ENCODE measurements around the gene NOTCH2.

The NOTCH2 gene

DNA sequence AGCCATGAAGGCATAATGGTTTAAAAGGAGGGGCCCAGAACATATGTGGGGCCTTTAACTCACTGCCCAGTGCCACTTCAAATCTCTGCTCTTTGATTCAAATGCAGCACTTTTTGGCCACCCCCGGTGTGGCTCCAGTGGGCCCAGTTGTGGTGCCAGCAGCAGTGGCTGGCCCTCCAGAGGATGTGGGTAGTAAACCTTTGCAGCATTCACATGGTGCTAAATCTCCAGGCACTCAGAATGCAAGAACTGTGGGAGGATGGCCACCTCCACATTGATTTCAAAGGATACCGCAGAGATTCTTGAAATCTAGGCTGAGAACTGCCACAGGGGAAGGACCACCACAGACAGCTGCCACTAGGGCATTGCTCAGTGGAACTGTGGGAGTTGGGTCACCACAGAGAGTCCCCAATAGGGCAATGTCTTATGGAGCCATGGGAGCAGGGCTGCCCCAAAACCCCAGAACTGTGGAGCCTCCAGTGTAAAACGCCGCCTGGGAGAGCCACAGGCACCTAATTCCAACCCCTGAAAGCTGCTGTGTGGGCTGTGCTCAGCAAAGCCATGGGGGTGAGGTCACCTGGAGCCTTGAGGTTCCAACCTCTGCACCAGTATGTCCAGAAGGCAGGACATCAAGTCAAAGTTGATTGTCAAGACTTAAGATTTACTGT is 166.6 kb downstream of the NOTCH2 start:
- no peak for DNase-seq

DNA sequence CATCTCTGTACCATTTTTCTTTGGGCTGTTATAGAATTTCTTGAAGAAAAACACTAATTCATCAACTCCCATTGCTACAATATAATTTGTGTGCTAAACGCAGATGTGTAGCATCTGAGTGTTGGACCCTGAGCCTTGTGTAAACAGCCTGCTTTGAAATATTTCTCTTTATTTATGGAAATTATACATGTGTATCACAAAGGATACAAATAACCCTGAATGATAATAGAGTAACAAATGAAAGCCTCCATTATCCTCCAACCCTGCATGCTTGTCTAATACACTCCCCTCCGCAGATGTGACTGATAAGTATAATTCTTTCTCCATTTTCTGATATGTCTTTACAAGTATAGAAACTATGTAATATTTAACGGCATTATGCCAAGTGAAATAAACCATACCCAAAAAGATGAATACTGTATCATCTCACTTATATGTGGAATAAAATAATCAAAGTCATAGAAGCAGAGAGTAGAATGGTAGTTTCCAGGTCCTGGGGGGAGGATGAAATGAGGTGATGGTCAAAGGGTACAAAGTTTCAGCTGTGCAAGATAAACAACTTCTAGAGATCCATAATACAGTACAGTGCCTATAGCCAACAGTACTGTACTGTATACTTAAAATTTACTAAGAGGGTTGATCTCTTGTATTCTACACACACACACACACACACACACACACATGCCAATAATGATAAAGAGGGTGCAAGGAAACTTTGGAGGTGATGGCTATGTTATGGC is 170.3 kb downstream of the NOTCH2 start:
- DNase-seq: no peak

DNA sequence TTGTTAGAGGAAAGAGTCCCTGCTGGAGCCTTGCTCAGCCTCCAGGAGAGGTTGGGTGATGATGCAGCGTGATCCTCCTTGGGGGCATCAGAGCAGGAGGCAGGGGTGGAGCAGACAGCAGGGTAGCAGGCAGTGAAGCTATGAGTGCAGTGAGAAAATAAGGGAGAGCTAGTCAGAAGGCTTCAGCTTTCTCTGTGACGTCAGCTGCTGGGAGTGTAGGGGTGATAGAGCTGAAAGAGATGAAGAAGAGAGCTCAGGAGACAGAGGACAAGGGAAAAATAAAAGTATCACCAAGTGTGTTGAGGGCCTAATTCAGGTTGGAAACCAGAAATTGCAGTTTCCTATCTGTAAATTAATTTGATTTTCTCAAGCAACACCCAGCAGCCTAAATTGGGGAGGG is 170.9 kb downstream of the NOTCH2 start:
- DNase-seq: no peak

DNA sequence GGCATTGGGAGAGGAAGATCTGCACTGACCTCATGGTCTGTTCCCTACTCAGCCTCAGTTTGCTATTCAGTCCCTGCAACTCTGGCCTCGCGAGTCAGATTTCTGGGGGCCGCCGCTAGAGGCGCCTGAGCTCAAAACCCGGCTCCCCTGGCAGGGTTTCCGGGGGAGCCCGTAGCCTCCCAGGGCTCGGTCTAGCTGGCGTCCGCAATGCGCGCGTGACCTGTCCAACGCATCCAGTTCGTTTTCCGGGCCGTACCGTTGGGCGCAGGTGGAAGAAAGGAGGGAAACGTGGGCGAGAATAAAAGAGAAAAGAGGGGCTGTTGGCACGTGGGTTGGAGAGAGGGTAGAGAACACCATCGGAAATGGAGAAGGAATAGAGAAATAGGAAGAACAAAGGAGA is 173.2 kb downstream of the NOTCH2 start, which contains the start of gene ADAM30:
Gene ADAM30 (minus strand): TSS at position 213 of the 400 bp plus-strand sequence. CDS start 179 bp downstream, at position 34.
- no peak for DNase-seq

DNA sequence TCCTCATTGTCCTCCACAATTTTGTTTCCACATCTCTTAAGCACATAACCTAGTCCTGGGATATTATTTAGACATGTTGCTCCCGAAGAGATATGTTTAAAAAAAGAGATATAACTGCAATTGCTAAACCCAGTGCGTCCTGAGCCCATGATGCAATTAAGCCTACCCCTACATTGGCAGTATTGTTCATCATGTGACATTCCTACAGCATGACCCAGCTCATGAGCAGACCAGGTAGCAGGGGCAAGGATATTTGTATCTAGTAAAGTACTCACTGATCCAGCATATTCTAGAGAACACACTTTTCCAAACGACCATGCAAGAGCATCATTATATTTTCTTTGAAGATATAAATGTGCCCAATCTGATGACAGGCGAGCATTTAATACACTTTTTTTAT is 174.4 kb downstream of the NOTCH2 start:
- no peak for DNase-seq

DNA sequence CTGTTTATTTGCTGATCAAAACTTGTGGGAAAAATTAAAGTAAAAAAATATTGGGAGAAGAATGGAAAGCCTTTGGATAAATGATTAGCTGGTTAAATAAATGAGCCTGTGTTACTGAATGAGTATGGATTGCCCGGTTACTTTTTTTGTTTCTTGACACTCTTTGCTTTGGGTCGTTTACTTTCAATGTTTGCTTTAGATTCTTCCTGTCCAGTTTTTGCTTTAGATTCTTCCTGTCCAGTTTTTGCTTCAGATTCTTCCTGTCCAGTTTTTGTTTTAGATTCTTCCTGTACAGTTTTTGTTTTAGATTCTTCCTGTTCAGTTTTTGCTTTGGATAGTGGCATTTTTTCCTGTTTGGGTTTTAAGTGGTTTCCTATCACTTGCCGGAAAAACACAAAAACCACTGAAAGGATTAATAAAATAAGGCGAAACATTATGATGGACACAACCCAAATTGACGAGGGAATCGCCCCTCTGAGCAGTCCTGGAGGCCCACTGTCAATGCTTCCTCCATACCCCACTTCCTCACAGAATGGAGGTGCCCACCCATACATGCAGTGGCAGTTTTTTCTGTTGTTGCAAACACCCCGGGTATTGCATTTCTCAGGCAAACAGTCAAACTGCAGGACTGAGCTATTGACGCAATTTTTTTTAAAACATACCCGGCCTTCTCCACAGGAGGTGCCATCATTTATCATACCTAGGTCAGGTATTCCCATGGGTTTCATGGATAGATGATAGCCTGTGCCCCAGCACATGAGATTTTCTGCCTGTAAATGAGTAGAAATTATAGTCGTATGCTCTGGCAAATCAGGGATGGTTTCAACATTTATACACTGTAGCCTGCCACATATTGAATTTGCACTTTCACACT is 175.4 kb downstream of the NOTCH2 start:
- DNase-seq: no peak

DNA sequence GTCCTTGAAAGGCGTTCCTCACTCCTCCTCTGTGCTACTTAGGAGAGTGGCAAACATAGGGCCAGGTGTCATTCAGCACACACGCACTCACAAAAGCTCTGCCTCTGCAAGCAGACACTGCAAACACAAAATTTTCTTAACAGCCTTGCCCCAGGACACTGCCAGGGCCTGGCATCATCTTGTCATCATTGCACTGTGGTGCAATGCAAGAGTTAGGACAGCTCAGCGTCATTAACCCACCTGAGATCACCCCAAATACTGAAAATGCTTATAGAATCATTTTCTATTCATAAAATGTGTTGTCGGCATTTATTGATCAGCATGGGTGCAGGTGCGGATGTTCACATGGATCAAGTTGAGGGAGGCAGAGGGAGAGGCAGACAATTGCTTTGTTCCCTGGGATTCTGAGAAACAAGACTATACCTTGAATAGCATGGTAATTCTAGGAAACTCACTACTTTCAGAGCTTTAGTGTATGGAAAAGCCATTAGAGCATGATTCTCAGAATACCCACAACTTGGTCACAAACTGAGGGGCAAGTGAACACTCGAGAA is 176.1 kb downstream of the NOTCH2 start:
- no peak for DNase-seq

DNA sequence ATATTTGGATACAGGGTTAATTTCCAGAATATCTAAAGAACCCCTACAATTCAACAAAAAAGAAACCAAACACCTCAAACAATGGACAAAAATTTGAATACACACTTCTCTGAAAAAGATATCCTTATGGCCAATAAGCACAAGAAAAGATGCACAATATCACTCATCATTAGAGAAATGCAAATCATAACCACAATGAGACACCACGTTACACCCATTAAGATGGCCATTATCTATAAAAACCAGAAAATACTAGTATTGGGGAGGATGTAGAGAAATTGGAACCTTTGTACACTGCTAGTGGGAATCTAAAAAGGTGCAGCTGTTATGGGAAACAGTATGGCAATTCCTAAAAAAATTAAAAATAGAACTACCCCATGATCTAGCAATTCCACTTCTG is 178.1 kb downstream of the NOTCH2 start:
- DNase-seq: no peak

DNA sequence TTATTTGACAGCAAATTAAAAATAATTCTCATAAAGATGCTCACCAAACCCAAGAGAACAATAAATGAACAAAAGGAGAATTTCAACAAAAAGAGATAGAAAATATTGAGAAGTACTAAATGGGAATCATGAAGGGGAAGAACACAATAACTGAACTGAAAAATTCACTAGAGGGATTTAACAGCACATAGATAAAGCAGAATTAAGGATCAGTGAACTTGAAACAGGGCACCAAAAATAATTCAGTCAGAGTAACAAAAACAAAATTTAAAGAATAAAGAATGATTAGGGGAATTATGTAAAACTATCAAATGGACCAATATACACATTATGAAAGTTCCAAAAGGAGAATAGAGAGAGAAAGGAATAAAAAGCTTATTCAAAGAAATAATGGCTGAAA is 181.0 kb downstream of the NOTCH2 start:
- DNase-seq: no peak

DNA sequence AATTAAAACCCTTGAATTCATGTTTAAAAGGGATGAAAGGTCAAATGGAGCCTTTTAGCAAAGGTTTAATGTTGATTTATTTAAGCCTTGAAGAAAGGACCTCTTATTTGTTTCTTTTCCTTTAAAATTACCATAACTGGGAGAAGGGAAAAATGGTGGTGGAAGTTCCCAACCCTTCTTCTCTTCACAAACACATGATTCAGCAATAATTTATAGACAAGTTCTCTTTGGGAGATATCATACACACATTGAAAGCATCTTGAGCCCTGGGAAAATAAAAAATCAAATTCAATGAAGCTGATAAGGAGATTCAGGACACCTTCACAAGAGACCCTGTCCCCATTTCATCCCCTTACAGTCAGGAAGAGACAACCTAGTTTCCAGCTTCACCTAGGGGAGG is 182.0 kb downstream of the NOTCH2 start:
- no peak for DNase-seq

DNA sequence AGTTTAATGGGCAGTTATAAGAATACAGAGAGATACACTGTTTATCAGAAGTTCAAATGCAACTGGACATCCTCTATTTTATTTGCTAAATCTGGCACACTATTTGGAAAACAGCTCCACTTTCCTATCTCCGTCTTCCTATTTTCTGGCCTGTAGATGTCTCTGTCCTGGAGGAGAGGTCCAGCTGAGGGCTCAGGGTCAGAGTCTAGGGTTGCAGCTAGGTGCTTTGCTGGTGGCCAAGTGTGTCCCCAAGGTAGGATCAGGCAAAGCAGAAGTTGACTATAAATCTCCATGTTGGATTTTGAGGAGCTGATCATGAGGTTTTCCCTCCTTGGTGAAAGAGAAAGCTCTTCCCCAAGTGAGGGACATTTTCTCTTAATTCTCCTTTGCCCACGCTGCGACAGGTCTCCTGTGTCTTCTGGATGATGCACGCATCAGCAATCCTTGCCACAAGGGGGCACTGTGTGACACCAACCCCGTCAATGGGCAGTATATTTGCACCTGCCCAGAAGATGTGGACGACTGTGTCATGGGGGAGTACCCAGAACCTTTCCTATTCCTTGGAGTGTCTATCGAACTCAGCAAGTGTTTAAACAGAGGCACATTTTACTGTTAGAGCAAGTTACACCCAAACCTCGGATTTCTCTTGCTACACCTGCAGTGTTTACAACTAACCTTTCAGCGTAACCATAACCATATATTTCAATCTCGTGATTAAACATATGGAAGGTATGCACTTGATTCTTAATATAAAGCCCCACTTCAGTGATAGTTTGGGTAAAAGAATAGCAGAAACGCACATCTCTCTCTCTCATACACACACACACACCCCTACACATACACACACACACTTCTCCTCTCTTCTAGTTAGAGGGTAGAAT is 183.3 kb downstream of the NOTCH2 start:
- peak; percentile 1 to 18 (median 10) for DNase-seq

DNA sequence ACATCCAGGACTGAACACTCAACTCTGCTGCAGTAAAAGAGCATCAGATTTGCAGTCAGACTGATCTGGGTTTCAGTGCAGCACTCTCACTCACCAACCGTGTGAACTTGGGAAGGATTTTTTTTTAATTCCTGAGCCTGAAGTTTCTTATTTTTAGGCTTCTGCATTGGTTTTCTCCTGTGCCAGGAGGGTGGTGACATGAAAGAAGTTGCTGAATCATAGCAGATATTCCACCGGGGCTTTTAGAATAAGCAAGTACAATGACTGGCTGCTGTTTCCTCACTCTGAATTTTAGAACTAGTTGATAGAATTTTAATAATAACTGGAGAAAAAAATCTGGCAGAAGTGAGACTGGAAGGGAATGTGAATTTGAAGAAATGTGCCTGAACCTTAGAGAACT is 184.8 kb downstream of the NOTCH2 start:
- DNase-seq: no peak

DNA sequence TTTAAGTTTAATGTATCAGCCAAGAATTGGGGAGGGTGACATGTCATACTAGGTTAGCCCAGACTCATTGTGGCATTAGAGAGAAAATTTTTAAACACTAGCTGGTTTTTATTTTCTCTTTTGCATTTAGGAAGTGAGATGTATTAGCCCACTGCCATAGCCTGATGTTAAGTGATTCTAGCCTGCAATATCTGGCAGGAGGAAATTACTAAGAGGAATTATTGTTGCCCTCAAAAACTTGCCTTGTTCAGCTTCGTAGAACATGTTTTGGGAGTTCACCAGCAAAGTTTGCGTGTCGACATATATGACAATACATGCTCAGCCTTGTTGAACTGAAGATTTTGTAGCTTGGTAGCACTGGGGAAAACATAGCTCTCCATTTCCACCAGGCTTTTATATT is 185.6 kb downstream of the NOTCH2 start:
- DNase-seq: no peak

DNA sequence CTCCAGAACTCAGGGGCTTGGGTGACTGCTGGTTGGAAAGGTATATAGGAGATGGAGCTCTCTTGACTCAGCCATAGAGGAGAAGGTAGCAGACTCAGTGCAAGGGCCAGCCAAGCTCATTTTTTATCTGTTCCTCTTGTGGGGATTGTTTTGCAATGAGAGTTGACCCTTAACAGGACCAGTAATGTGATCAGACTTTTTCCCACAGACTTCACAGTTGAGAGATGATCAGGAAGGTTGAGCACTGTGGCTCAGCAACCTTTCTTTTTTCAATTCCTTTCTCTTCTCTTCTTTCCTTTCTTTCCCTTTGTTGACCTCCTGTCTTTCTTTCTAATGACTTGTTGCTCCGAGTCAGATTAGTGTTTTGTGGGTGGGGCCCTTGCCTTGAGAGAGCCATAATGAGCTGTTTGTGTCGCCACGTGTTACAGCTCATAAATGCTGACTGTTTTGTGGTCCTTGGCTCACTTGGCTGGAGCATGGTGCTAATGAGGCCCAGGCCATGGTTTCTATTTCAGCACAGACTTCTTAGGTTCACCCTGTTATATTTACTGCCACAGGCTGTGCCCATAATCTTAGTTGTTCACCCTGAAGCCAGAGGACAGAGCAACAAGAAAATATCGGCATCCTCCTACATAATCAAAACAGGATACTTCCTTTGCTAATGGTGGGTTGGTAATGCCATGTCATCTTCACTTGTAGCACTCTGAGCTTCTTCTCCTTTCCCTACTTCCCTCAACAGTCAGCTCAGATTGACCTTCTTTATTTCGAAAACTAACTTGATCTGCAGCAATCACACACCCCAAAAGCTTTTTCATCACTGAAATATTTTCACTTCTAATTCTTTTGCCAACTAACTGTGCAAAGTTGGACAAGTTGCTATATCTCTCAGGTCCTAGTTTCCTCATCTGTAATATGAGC is 187.1 kb downstream of the NOTCH2 start:
- DNase-seq: no peak

DNA sequence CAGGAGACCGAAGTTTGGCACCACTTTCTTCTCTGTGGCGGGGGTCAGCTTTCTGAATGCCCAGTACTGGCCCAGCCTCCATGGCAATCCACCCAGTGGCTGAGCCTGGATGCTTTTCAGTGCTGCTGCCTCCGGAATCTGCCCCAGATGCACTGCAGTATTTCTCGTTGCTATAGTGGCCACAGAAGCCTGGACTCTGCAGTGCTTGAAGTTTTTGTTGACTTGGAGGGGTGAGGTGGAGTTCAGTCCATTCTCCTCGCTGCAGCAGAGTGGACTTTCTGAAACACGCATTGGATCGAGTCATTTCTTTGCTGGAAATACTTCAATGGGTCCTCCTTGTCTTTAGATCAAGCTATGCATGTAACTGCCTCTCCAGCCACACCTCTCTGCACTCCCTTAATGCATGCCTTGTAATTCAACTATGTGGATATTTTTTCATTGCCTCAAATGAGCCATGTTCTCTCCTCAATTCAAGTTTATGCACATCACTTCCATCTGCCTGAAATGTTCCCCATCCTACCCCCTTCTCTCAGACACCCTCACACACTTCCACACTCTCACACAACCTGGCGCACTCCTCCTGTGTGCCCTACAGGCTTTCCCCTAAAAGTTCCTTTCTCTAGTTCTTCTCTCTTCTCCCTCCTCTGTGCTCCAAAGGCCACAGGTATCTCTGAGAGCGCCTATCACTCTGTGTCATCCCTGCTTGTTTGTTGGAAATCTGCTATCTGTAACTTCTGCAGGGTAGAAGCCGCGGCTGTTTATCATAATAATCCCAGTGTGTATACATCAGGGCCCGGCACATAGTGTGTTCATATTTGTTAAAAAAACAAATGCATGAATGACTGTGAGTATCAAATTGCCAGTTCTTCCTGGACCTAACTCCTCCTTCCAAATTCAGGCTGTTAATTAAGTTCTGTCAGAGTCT is 189.7 kb downstream of the NOTCH2 start:
- DNase-seq: no peak

DNA sequence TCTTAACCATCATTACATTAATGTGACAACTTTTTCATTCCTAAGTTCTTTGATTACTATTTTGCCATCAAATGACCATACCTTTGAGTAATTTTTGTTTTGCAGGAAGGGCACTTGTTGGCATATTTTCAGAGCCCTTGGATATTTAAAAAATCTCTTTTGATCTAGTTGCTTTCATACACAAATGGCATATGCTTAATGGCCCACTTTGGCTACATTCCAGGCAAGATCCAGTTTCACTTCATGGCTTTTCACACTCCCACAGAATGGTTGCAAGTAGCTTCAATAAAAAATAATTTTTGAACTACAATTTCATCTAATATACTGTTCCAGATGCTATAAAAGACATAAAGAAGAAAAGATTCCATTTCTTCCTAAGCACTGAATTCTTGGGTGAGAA is 191.3 kb downstream of the NOTCH2 start:
- DNase-seq: no peak

DNA sequence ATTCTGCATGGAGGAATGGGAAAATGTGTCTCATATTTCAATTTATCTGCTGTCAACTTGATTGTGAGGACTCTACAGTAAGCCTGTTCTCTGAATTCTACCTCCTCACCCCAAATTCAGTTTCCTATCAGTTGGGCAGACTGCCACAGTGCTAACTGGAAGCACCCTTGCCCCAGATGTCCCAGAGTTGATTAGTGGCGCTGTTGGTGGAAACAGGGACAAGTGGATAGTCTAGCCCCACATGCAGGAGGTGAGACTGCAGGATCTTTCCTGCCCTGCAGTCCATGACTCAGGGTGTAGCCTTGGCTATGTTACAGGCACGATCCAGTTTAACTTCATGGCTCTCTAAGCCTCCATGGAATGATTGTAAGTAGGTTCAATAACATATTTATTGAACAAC is 195.3 kb downstream of the NOTCH2 start:
- DNase-seq: no peak

DNA sequence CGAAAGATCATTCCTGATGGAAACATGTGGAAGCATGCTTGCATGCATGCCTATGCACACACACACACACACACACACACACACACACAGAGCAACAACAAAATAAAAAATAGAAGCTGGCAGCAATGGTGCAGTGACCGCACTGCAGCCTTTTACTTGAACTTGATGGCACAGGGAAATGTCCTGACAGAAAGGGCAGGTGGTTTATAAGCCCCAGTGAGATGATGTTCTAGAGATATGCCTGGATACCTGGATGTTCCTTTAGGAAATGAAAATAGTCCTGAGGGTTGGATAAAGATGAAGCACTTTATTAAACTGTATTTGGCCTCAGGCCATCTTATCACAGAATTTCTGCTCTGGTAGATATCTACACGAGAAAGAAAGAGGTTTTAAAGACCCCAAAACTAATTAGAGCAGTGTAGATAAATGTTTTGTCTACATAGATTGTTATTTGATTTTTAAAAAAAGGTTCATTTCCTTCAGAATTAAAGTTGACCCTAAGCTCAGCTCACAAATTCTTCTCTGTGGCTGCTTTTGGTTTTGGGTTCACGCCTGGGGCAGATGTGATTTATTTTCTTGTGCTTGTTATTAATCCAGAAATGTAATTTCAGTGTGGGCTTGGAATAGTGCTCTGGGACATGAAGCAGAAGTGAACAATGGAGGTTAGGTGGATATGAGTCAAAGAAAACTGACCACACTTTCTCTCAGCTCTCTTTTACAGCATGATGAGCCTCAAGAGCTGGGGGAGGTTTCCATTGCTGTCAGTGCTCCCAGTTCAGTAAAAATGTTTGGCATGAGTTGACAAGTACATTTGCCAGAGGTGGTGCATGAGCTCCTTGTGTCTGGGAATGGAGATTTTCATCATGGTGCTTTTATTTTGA is 196.1 kb downstream of the NOTCH2 start:
- DNase-seq: no peak

DNA sequence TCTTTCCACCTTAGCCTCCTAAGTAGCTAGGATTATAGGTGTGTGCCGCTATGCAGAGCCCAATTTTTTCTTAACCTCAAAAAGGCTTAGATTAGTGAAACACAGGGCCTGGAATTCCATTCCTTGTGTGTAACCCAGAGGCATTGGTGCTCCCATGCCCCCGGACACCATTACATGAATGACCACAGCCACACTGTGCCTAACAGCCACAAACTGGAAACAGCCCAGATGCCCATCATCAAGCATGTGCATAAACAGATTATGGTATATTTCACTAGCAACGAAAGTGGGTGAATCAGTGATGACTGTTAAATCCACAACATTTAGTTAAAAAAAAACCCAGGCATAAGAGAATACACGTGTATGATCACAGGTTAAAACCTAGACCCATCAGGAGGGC is 197.6 kb downstream of the NOTCH2 start:
- DNase-seq: no peak
